Bronchial epithelial cell (primary cell): Measurements from ENCODE around the gene DUSP1. TPM values are rescaled to one million over a fixed set of nuclear protein-coding genes. Genes with fewer than 3 reads are reported as not detected.

Experiments
- DNase-seq: peaks from one replicate; pipeline ENCODE4 v3.0.0-alpha.2; 2010; ENCODE audit warnings: low read depth
- FAIRE-seq: peaks from 2 replicates; lab custom pipeline; 2011; peaks lifted over from hg19 to GRCh38; lab: Jason Lieb, UNC
- H3K27me3 ChIP-seq: 2 replicates; pipeline ENCODE4 v1.5.1; 2011; ENCODE audit warnings: low read length; ENCODE audit not compliant: control insufficient read depth, insufficient read depth
- H3K36me3 ChIP-seq: 2 replicates; pipeline ENCODE4 v1.5.1; 2011; ENCODE audit warnings: low read length; ENCODE audit not compliant: control insufficient read depth, insufficient read depth
- H3K4me3 ChIP-seq: 2 replicates; pipeline ENCODE4 v1.5.1; 2011; ENCODE audit warnings: mild to moderate bottlenecking, low read depth, low read length, control low read depth
- CTCF ChIP-seq: IDR thresholded peaks from 2 replicates; pipeline ENCODE4 v1.5.1; 2011; ENCODE audit warnings: mild to moderate bottlenecking, moderate library complexity, low read length, control low read depth, inconsistent platforms; ENCODE audit not compliant: insufficient read depth, severe bottlenecking
- total RNA-seq: library from RNA; depleted of rRNA; stranded (reverse); fragments of >200 nt; gene quantifications from 2 replicates; pipeline ENCODE4 v1.2.1, GENCODE V29; 2014

DUSP1 gene
- total RNA-seq, 1 donor from 2014 or later, result 114 TPM

- no peak for FAIRE-seq
- no peaks in the 10 kb centered on the region for H3K27me3 ChIP-seq
- H3K36me3 ChIP-seq, result no peaks in the 10 kb centered on the region
- no peak overlapping the region for H3K4me3 ChIP-seq
- TF ChIP-seq CTCF, result no peak
- no peak for DNase-seq
These were observed 51.8 kb downstream of the DUSP1 start for GRCh38 chr5:172719211-172719610.

GRCh38 chr5:172718527-172719114, 52.4 kb downstream of the DUSP1 start:
- Histone ChIP-seq H3K27me3 (no peaks in the 10 kb centered on the region), H3K36me3 (no peaks in the 10 kb centered on the region), H3K4me3 (no peak overlapping the region)
- DNase-seq, result no peak
- FAIRE-seq, result peak; percentile 13
- TF ChIP-seq CTCF, result no peak

Other genes with a start within 250 kb of the DUSP1 start
- gene NEURL1B, start 129.9 kb downstream of the DUSP1 start, total RNA-seq, result 4.7 and 6.4 TPM in 2 replicates
- gene ERGIC1, start 63.1 kb upstream of the DUSP1 start, total RNA-seq, result 105 and 116 TPM in 2 replicates
- gene RPL26L1, start 188.2 kb upstream of the DUSP1 start, total RNA-seq, result 44.8 and 52.9 TPM in 2 replicates
- gene ATP6V0E1, start 212.6 kb upstream of the DUSP1 start, total RNA-seq, result 189 and 254 TPM in 2 replicates